HEK293T (cell line): ENCODE results near the gene NPHP1.

Source experiments
- CTBP1 ChIP-seq: fragments of 450-650 bp; IDR thresholded peaks from 2 replicates; pipeline ENCODE4 v1.6.1; 2016; ENCODE audit warnings: borderline replicate concordance
- FOXA1 ChIP-seq: fragments of 450-650 bp; IDR thresholded peaks from 2 replicates; pipeline ENCODE4 v1.6.1; 2016; ENCODE audit warnings: mild to moderate bottlenecking
- FOXK2 ChIP-seq: fragments of 450-650 bp; IDR thresholded peaks from 2 replicates; pipeline ENCODE4 v1.6.1; 2016; ENCODE audit warnings: mild to moderate bottlenecking
- HDGF ChIP-seq: fragments of 450-650 bp; IDR thresholded peaks from 2 replicates; pipeline ENCODE4 v1.6.1; 2017; ENCODE audit warnings: antibody characterized with exemption, borderline replicate concordance
- NFRKB ChIP-seq: fragments of 450-650 bp; IDR thresholded peaks from 2 replicates; pipeline ENCODE4 v1.6.1; 2016; ENCODE audit warnings: mild to moderate bottlenecking, moderate library complexity
- SP1 ChIP-seq: fragments of 450-650 bp; IDR thresholded peaks from 2 replicates; pipeline ENCODE4 v1.6.1; 2017

DNA sequence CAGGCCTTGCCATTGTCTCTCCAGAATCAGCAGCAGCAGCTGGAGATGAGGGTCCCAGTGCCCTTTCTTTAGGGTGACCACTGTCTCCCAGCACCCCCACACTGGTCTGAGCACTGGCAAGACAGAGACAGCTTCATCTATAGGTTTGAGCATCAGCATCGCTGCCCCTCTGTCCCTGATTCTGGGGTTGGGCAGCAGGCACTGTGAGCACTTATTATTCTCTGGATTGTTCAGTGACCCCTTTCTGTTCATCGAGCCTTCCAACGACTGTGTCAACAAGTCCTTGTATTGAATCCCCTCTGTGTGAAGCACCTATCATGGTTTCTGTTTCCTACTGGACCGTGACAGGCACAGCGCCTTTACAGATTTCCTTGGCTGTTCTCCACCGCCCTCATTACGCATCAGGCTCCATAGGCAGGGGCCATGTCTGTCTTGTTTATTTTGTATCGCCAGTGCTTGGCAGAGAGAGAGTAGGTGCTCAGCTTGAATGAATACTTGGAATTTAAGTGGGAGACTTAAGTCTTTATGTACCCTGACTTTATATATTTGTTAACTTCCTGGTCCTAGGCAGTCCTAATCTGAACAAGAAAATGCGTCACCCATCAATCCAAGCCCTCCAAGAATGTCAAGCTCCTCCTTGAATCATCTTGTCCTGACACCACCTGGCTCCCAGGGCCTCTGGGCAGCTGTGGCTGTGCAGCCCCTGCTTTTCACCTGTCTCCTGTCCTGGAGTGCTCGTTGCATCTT is 100.6 kb downstream of the NPHP1 start:
- no peak for TF ChIP-seq CTBP1
- TF ChIP-seq FOXK2 = no peak
- no peak for TF ChIP-seq FOXA1
- TF ChIP-seq HDGF = no peak
- no peak for TF ChIP-seq SP1
- TF ChIP-seq NFRKB = no peak
